ENCODE data around the gene LCK. TPM values are rescaled to one million over a fixed set of nuclear protein-coding genes. Genes with fewer than 3 reads are reported as not detected.

The LCK gene
- total RNA-seq, 6 experiments from 2014 or later, result 0.73 to 1.7 (median 1.1) TPM

- no peaks in the 10 kb centered on the region for H3K9me3 ChIP-seq
- 57% methylated on average over 2 of the region's 2 CpGs for WGBS (ENCODE audit: insufficient coverage, low coverage, low lambda C conversion rate, missing lambda C conversion rate)
- ATAC-seq (peak in 1 of 4 donors; percentile 78), DNase-seq (no peak)
- intact Hi-C loops (cut with DNase I), result loop anchor here in 1 of 2 donors (10.0 kb wide), 1 partner anchor 73 kb away; no protein-coding TSS in a partner anchor
- no peaks in the 10 kb centered on the region for H3K27me3 ChIP-seq
- no peak overlapping the region for H3K27ac ChIP-seq
- H3K36me3 ChIP-seq, result peaks cover 0 to 32% (median 13%) of the 10 kb centered on the region in 4 donors
- no peak for TF ChIP-seq POLR2A (IDR thresholded peaks at IDR 0.05)
- TF ChIP-seq CTCF (IDR thresholded peaks at IDR 0.05), result no peak
- no peak overlapping the region for H3K4me3 ChIP-seq
- peaks cover 0 to 43% (median 18%) of the 10 kb centered on the region in 4 donors for H3K4me1 ChIP-seq
Observed at GRCh38 chr1:32307324-32307723, 56.3 kb downstream of the LCK start.

GRCh38 chr1:32309960-32310359 lies 58.9 kb downstream of the LCK start:
- H3K27ac ChIP-seq, result peak overlapping the region in 2 of 3 donors; percentile 37 to 75
- ATAC-seq (peak; percentile 88 to 97 (median 94)), DNase-seq (peak in 1 of 3 donors; percentile 61)
- H3K36me3 ChIP-seq, result peaks cover 0 to 8% (median 2%) of the 10 kb centered on the region in 4 donors
- H3K4me1 ChIP-seq, result peaks cover 0 to 43% (median 18%) of the 10 kb centered on the region in 4 donors
- no peaks in the 10 kb centered on the region for H3K27me3 ChIP-seq
- TF ChIP-seq POLR2A (IDR thresholded peaks at IDR 0.05), result no peak
- no peak for TF ChIP-seq CTCF (IDR thresholded peaks at IDR 0.05)
- intact Hi-C loops (cut with DNase I), result loop anchor here in 1 of 2 donors (10.0 kb wide), 1 partner anchor 75 kb away; no protein-coding TSS in a partner anchor
- no peaks in the 10 kb centered on the region for H3K9me3 ChIP-seq
- no peak overlapping the region for H3K4me3 ChIP-seq
- 31% methylated on average over 1 of the region's 1 CpG for WGBS (ENCODE audit: insufficient coverage, low coverage, low lambda C conversion rate, missing lambda C conversion rate)

- TF ChIP-seq CTCF (IDR thresholded peaks at IDR 0.05), result no peak
- no peak for TF ChIP-seq POLR2A (IDR thresholded peaks at IDR 0.05)
- no peak for DNase-seq
- no peak for ATAC-seq
- Histone ChIP-seq H3K36me3 (peaks cover 0 to 4% (median 0%) of the 10 kb centered on the region in 4 donors), H3K4me3 (no peak overlapping the region), H3K27me3 (no peaks in the 10 kb centered on the region), H3K4me1 (peaks cover 0 to 43% (median 18%) of the 10 kb centered on the region in 4 donors), H3K9me3 (no peaks in the 10 kb centered on the region), H3K27ac (peak overlapping the region in 1 of 3 donors; percentile 75)
- WGBS (ENCODE audit: insufficient coverage, low coverage, low lambda C conversion rate, missing lambda C conversion rate), result 14% methylated on average over 2 of the region's 2 CpGs
- intact Hi-C loops (cut with DNase I), result no loop called here
Observed at GRCh38 chr1:32311709-32312393, 60.8 kb downstream of the LCK start.

- Histone ChIP-seq H3K27ac (no peak overlapping the region), H3K4me3 (no peak overlapping the region), H3K36me3 (peaks cover 0 to 30% (median 2%) of the 10 kb centered on the region in 4 donors), H3K4me1 (peaks cover 0 to 18% (median 9%) of the 10 kb centered on the region in 4 donors), H3K9me3 (no peaks in the 10 kb centered on the region), H3K27me3 (no peaks in the 10 kb centered on the region)
- no peak for TF ChIP-seq CTCF (IDR thresholded peaks at IDR 0.05)
- no peak for TF ChIP-seq POLR2A (IDR thresholded peaks at IDR 0.05)
- intact Hi-C loops (cut with DNase I), result no loop called here
- DNase-seq (no peak), ATAC-seq (no peak)
- WGBS (ENCODE audit: insufficient coverage, low coverage, low lambda C conversion rate, missing lambda C conversion rate), result 57% methylated on average over 3 of the region's 3 CpGs
Observed at GRCh38 chr1:32316903-32317277, 65.8 kb downstream of the LCK start.
